Endothelial cell (in vitro differentiated cells): Measurements from ENCODE around the gene ALKAL2. TPM values are rescaled to one million over a fixed set of nuclear protein-coding genes. Genes with fewer than 3 reads are reported as not detected.
A peak's percentile ranks its signal among the peaks of the same experiment; 100 is the strongest.

Source experiments
- DNase-seq: peaks from one replicate; pipeline ENCODE4 v3.0.0; 2021; ENCODE audit warnings: low spot score
- H3K27ac Mint-ChIP-seq: one replicate; pipeline ENCODE4 v1.8.0; 2021; ENCODE audit warnings: mixed read lengths, inconsistent platforms; ENCODE audit not compliant: unreplicated experiment
- H3K27me3 Mint-ChIP-seq: one replicate; pipeline ENCODE4 v1.8.0; 2021; ENCODE audit warnings: mild to moderate bottlenecking, moderate library complexity, mixed read lengths, inconsistent platforms; ENCODE audit not compliant: unreplicated experiment
- H3K36me3 Mint-ChIP-seq: one replicate; pipeline ENCODE4 v1.8.0; 2021; ENCODE audit warnings: mild to moderate bottlenecking, low read depth, mixed read lengths, inconsistent platforms; ENCODE audit not compliant: unreplicated experiment
- H3K4me1 Mint-ChIP-seq: one replicate; pipeline ENCODE4 v1.8.0; 2021; ENCODE audit warnings: mild to moderate bottlenecking, mixed read lengths, inconsistent platforms; ENCODE audit not compliant: unreplicated experiment
- H3K4me3 Mint-ChIP-seq: one replicate; pipeline ENCODE4 v1.8.0; 2021; ENCODE audit warnings: mild to moderate bottlenecking, mixed read lengths, inconsistent platforms; ENCODE audit not compliant: unreplicated experiment
- H3K9me3 Mint-ChIP-seq: one replicate; pipeline ENCODE4 v1.8.0; 2021; ENCODE audit warnings: mixed read lengths, inconsistent platforms; ENCODE audit not compliant: unreplicated experiment
- CTCF ChIP-seq: fragments of 200-600 bp; sonication (generic); IDR thresholded peaks from one replicate; pipeline ENCODE4 v1.5.0; 2021; ENCODE audit warnings: antibody characterized with exemption; ENCODE audit not compliant: unreplicated experiment
- total RNA-seq: library from RNA; stranded (reverse); fragmentation: NEBNext Ultra II Directional; extraction: Animal tissue kit (Norgen Biotek cat#: 25700); gene quantifications from one replicate; pipeline ENCODE4 v1.2.1, GENCODE V29; 2021; ENCODE audit not compliant: unreplicated experiment

The ALKAL2 gene
- total RNA-seq, 1 donor from 2014 or later: 3.2 TPM

- H3K4me1 Mint-ChIP-seq: peaks cover 5% of the 10 kb centered on the region
- no peak overlapping the region for H3K27ac Mint-ChIP-seq
- H3K9me3 Mint-ChIP-seq: no peaks in the 10 kb centered on the region
- TF ChIP-seq CTCF: no peak
- H3K27me3 Mint-ChIP-seq: no peaks in the 10 kb centered on the region
- H3K4me3 Mint-ChIP-seq: no peak overlapping the region
- no peak for DNase-seq
- no peaks in the 10 kb centered on the region for H3K36me3 Mint-ChIP-seq
Observed at GRCh38 chr2:252001-252602, 35.8 kb downstream of the ALKAL2 start.

GRCh38 chr2:249538-250042 lies 38.3 kb downstream of the ALKAL2 start:
- no peak for DNase-seq
- no peaks in the 10 kb centered on the region for H3K27me3 Mint-ChIP-seq
- no peaks in the 10 kb centered on the region for H3K9me3 Mint-ChIP-seq
- no peak for TF ChIP-seq CTCF
- no peak overlapping the region for H3K27ac Mint-ChIP-seq
- no peak overlapping the region for H3K4me3 Mint-ChIP-seq
- peaks cover 3% of the 10 kb centered on the region for H3K4me1 Mint-ChIP-seq
- H3K36me3 Mint-ChIP-seq: no peaks in the 10 kb centered on the region

DNA sequence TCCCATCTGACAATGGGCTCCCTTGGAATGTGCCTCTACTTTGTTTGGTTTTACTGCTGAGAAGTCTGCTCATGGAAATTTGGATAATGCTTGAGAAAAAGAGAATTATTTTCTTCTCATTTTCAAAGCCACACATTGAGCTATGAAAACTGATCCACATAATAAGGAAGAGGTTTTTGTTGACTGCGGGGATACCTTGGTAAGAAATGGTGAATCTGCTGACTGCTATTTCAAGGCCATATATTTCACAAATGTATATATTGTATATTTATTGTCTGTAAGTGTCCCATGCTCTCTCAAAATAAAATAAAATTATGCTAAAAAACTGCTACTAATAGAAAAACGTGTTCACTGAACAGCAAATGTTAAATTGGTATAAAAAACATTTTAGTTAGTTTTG lies 39.2 kb downstream of the ALKAL2 start:
- DNase-seq: no peak
- Mint-ChIP-seq H3K36me3 (peaks cover 2% of the 10 kb centered on the region), H3K27me3 (no peaks in the 10 kb centered on the region), H3K4me3 (no peak overlapping the region), H3K4me1 (no peaks in the 10 kb centered on the region), H3K9me3 (no peaks in the 10 kb centered on the region), H3K27ac (no peak overlapping the region)
- TF ChIP-seq CTCF: no peak

DNA sequence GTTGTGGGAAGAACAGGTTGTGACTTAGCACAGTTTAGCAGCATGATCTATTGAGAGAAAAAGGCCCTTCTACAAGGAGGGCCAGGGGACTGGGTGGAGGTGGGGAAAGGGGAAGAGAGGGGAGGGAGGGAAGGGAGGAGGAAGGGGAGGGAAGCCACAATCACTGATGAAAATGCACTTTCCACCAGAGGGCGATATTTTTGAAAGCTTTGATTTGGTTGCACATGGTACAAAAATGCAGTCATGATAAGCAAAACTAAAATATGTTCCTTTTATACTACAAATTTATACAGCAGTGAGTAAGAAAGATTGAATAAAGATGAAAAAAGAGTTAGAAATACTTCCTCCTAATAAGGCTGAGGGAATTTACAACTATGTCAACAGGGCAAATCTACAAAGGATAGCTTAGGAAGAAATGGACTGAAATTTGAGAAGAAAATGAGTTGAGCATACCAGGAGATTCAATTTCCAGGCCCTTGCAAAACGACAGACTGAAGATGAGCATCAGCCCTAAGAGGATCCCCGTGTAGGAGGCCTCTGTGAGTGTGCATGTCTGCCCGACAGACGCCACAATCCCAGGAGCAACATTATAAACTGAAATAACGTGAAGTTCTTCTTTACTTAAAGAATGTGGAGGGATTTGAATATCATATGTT lies 41.3 kb downstream of the ALKAL2 start:
- peaks cover 11% of the 10 kb centered on the region for H3K36me3 Mint-ChIP-seq
- no peak overlapping the region for H3K4me3 Mint-ChIP-seq
- peak; percentile 54 for DNase-seq
- H3K9me3 Mint-ChIP-seq: no peaks in the 10 kb centered on the region
- peak; percentile 82 for TF ChIP-seq CTCF
- no peak overlapping the region for H3K27ac Mint-ChIP-seq
- no peaks in the 10 kb centered on the region for H3K4me1 Mint-ChIP-seq
- H3K27me3 Mint-ChIP-seq: no peaks in the 10 kb centered on the region

DNA sequence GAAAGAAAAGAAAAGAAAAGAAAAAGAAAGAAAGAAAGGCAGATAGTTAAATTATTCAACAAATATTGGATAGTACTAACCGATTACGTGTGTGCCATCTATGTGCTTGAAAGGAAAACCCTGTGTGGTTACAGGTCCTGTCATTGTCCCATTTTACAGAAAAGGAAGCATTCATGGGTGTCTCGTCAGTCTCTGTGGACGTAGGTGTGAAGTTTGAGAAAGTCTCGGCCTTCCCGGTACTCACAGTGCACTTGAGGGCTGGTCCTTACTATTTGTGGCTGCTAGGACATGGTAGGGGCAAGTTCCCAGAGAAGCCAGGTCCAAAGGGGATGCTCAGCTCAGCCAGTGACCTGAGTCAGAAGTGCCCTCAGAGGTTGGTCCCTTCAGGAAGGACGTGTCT lies 43.3 kb downstream of the ALKAL2 start:
- DNase-seq: no peak
- H3K9me3 Mint-ChIP-seq: no peaks in the 10 kb centered on the region
- peaks cover 15% of the 10 kb centered on the region for H3K36me3 Mint-ChIP-seq
- H3K4me1 Mint-ChIP-seq: no peaks in the 10 kb centered on the region
- H3K27ac Mint-ChIP-seq: no peak overlapping the region
- H3K27me3 Mint-ChIP-seq: no peaks in the 10 kb centered on the region
- TF ChIP-seq CTCF: no peak
- no peak overlapping the region for H3K4me3 Mint-ChIP-seq
